Bronchial epithelial cell (primary cell): Measurements from ENCODE around the gene RAB8B. TPM values are rescaled to one million over a fixed set of nuclear protein-coding genes. Genes with fewer than 3 reads are reported as not detected.

Source experiments
- DNase-seq: peaks from one replicate; pipeline ENCODE4 v3.0.0-alpha.2; 2010; ENCODE audit warnings: low read depth
- FAIRE-seq: peaks from 2 replicates; lab custom pipeline; 2011; peaks lifted over from hg19 to GRCh38; lab: Jason Lieb, UNC
- H3K27me3 ChIP-seq: 2 replicates; pipeline ENCODE4 v1.5.1; 2011; ENCODE audit warnings: low read length; ENCODE audit not compliant: control insufficient read depth, insufficient read depth
- H3K36me3 ChIP-seq: 2 replicates; pipeline ENCODE4 v1.5.1; 2011; ENCODE audit warnings: low read length; ENCODE audit not compliant: control insufficient read depth, insufficient read depth
- H3K4me3 ChIP-seq: 2 replicates; pipeline ENCODE4 v1.5.1; 2011; ENCODE audit warnings: mild to moderate bottlenecking, low read depth, low read length, control low read depth
- CTCF ChIP-seq: IDR thresholded peaks from 2 replicates; pipeline ENCODE4 v1.5.1; 2011; ENCODE audit warnings: mild to moderate bottlenecking, moderate library complexity, low read length, control low read depth, inconsistent platforms; ENCODE audit not compliant: insufficient read depth, severe bottlenecking
- total RNA-seq: library from RNA; depleted of rRNA; stranded (reverse); fragments of >200 nt; gene quantifications from 2 replicates; pipeline ENCODE4 v1.2.1, GENCODE V29; 2014

RAB8B gene
- total RNA-seq, 1 donor from 2014 or later = 18.7 TPM

- TF ChIP-seq CTCF = no peak
- H3K4me3 ChIP-seq = no peak overlapping the region
- no peak for DNase-seq
- no peak for FAIRE-seq
- H3K36me3 ChIP-seq = peaks cover 2% of the 10 kb centered on the region
- no peaks in the 10 kb centered on the region for H3K27me3 ChIP-seq
Measured at GRCh38 chr15:63260791-63261190, 71.4 kb downstream of the RAB8B start.

- no peaks in the 10 kb centered on the region for H3K27me3 ChIP-seq
- DNase-seq (no peak), FAIRE-seq (no peak)
- no peak overlapping the region for H3K4me3 ChIP-seq
- peaks cover 2% of the 10 kb centered on the region for H3K36me3 ChIP-seq
- no peak for TF ChIP-seq CTCF
Measured at GRCh38 chr15:63261311-63261710, 71.9 kb downstream of the RAB8B start.

- no peak for TF ChIP-seq CTCF
- H3K4me3 ChIP-seq = no peak overlapping the region
- DNase-seq = no peak
- H3K36me3 ChIP-seq = peaks cover 2% of the 10 kb centered on the region
- no peaks in the 10 kb centered on the region for H3K27me3 ChIP-seq
- no peak for FAIRE-seq
Measured at GRCh38 chr15:63263519-63263918, 74.1 kb downstream of the RAB8B start.

GRCh38 chr15:63264688-63265293 is 75.4 kb downstream of the RAB8B start:
- Histone ChIP-seq H3K27me3 (no peaks in the 10 kb centered on the region), H3K4me3 (no peak overlapping the region), H3K36me3 (peaks cover 2% of the 10 kb centered on the region)
- no peak for TF ChIP-seq CTCF
- DNase-seq (no peak), FAIRE-seq (no peak)

GRCh38 chr15:63274427-63274826 is 85.0 kb downstream of the RAB8B start:
- no peak for TF ChIP-seq CTCF
- H3K4me3 ChIP-seq = no peak overlapping the region
- H3K36me3 ChIP-seq = no peaks in the 10 kb centered on the region
- DNase-seq = no peak
- no peaks in the 10 kb centered on the region for H3K27me3 ChIP-seq
- FAIRE-seq = no peak
